H54 (cell line): Measurements from ENCODE around the gene ARL8A.
"Not testable (repeated sequence)": the region's sequence is repeated elsewhere in the genome, so short reads cannot be mapped to it uniquely, and the experiment has no call there.

Experiments used
- DNase-seq: peaks from one replicate; pipeline ENCODE4 v3.0.0; 2011; ENCODE audit warnings: low spot score, mixed read lengths; ENCODE audit not compliant: insufficient read length
- FAIRE-seq: peaks from 3 replicates; lab custom pipeline; 2011; peaks lifted over from hg19 to GRCh38; lab: Jason Lieb, UNC
- POLR2A ChIP-seq: IDR thresholded peaks from 2 replicates; pipeline ENCODE4 v1.6.1; 2011; ENCODE audit warnings: low read depth, mild to moderate bottlenecking, low read length

The ARL8A gene

GRCh38 chr1:202144402-202145067, at the start of gene ARL8A:
ARL8A (minus strand) TSS chr1:202144737; CDS start chr1:202144572, 165 bp downstream.
- FAIRE-seq (no peak), DNase-seq (peak; percentile 62)
- peak; percentile 79 for TF ChIP-seq POLR2A

DNA sequence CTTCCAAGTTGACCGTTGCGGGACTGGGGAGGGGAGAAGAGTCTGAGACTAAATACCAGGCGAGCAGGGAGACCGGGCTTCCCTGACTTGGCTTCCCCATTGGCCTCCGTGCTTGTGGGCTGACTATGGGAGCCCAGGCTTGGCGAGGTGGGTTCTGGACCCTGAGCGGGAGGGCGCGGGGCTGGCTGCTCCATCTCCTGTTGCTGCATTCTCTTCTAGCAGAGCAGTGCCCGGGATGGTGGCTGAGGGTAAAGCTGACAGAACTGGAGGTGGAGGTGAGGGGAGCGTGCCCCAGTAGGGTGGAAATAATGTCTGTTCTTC, 49.8 kb upstream of the ARL8A start:
- DNase-seq (no peak), FAIRE-seq (no peak)
- TF ChIP-seq POLR2A: no peak

DNA sequence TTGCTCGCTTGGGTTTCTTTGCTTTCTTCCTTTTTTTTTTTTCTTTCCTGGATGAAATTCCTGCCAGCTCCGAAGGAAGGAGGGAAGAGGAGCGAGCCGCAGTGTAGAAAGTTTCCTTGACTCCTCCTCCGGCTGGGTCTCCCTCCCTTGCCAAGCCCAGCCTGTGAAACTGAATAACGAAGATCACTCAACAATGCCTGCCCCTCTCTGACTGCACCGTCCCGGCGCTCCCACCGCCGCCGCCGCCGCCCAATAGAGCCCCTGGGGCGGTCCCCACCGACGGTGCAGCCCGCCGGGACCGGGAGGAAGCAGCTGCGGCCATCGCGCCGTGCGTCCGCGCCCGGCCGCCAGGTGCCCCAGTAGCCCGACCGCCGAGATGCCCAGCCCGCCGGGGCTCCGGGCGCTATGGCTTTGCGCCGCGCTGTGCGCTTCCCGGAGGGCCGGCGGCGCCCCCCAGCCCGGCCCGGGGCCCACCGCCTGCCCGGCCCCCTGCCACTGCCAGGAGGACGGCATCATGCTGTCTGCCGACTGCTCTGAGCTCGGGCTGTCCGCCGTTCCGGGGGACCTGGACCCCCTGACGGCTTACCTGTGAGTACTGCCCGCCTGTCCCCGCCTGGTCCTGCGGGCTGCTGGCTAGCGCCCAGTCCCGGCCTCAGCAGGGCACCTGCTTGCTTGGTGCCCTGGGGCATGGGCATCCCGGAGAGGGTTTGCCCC, 49.2 kb upstream of the ARL8A start, which contains the start of gene LGR6:
TSS of gene LGR6 (plus strand) at position 186 of the 714 bp plus-strand sequence. CDS start at position 377, 191 bp downstream.
- FAIRE-seq: no peak
- no peak for TF ChIP-seq POLR2A
- DNase-seq: no peak

- FAIRE-seq: no peak
- peak; percentile 70 for DNase-seq
These were observed 48.5 kb upstream of the ARL8A start for GRCh38 chr1:202192770-202193613.

DNA sequence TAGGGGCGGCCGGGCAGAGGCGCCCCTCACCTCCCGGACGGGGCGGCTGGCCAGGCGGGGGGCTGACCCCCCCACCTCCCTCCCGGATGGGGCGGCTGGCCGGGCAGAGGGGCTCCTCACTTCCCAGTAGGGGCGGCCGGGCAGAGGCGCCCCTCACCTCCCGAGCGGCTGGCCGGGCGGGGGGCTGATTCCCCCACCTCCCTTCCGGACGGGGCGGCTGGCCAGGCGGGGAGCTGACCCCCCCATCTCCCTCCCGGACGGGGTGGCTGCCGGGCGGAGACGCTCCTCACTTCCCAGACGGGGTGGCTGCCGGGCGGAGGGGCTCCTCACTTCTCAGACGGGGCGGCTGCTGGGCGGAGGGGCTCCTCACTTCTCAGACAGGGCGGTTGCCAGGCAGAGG, 46.9 kb upstream of the ARL8A start:
- DNase-seq, FAIRE-seq: not testable (repeated sequence)

More at GRCh38 chr1:202192770-202193613, 48.5 kb upstream of the ARL8A start:
- no peak for TF ChIP-seq POLR2A

DNA sequence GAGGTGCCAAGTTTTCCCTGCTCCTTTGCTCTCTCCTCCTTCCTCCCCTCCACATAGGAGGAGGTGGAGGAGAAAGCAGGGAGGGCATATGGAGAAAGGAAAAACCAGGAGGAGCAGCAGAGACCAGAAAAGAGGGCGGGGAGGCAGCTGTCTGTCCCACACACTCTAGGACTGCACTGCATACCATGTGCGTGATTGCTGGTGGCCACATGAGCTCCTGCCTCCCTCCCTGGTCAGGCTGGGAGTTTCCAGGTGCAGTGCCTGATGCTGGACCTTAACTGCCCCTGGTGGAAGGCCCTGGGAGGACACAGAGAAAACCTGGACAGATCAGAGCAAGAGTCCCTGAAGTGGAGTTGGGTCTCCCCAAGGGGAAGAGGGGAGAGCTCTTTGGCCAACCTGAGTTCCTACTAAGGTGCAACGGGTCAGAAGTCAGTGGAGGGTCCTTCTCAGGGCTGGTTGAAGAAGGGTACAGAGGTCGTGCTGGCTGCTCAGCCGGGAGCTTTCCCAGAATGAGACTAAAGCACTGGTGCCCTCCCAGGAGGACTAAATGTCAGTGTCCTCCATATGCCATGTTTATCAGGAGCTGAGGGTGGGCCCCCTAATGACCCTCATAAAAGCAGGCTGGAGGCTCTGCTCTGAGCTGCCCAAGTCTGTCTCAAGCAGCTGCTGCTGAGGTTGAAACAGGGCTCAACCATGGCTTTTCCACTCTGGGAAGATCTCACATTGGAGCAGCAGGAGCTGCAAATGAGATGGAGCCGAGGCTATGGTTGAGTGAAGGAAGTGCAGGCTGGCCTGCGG, 45.6 kb upstream of the ARL8A start:
- DNase-seq (no peak), FAIRE-seq (no peak)
- no peak for TF ChIP-seq POLR2A

GRCh38 chr1:202189001-202189790, 44.7 kb upstream of the ARL8A start:
- FAIRE-seq: no peak
- DNase-seq: no peak
- no peak for TF ChIP-seq POLR2A

- no peak for FAIRE-seq
- no peak for TF ChIP-seq POLR2A
- no peak for DNase-seq
These were observed 43.3 kb upstream of the ARL8A start for GRCh38 chr1:202187697-202188407.

DNA sequence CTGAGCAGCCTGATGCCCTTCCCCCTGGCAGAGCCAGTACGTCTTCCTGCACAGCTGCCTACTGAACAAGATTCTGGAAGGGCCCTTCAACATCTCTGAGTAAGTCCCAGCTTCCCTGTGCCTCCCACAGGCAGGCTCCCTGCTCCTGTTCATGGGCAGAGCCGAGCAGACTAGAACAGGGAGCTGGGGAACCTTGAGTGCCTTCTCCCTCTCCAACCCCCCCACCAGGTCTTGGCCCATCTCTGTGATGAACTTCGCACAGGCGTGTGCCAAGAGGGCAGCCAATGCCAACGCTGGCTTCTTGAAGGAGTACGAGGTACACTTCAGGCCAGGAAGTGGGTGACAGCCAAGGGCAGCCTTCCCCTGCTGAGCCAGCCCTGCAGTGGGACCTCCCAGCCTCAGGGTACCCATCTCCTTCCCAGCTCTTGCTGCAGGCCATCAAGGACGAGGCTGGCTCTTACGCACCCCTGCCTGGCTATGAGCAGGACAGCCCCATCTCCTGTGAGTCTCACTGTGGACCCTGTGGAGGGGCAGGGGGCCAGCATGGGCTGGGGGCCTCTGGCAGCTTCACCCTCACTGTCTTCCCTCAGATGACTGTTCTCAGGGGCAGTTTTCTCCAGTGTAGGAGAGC, 42.6 kb upstream of the ARL8A start:
- no peak for TF ChIP-seq POLR2A
- FAIRE-seq (no peak), DNase-seq (no peak)

DNA sequence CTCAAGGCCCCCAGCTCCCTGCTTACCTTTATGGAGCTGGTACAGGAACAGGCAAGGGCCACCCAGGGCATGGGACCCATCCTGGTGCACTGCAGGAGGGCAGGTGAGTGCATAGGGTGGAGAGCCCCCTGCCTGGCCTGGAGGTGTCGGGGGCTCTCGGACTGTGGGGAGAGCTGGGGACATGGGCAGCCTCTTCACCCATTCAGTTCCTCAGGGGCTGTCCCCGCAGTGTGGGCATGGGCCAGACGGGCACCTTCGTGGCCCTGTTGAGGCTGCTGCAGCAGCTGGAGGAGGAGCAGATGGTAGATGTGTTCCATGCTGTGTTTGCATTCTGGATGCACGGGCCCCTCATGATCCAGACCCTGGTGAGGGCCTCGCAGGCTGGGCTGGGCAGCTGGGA, 41.8 kb upstream of the ARL8A start:
- DNase-seq (no peak), FAIRE-seq (no peak)
- TF ChIP-seq POLR2A: no peak

- FAIRE-seq (no peak), DNase-seq (peak; percentile 80)
- no peak for TF ChIP-seq POLR2A
These were observed 40.4 kb upstream of the ARL8A start for GRCh38 chr1:202184750-202185460.
